CD4-positive, alpha-beta T cell treated with Interferon alpha-2 for 1 hour (primary cell): ENCODE measurements around the gene ABCA12.
"Not testable (repeated sequence)": the region's sequence is repeated elsewhere in the genome, so short reads cannot be mapped to it uniquely, and the experiment has no call there.

Experiments
- DNase-seq, 2 donors: peaks; one replicate each; pipeline ENCODE4 v3.0.0-alpha.2; 2020 to 2022

Gene ABCA12, protein sequence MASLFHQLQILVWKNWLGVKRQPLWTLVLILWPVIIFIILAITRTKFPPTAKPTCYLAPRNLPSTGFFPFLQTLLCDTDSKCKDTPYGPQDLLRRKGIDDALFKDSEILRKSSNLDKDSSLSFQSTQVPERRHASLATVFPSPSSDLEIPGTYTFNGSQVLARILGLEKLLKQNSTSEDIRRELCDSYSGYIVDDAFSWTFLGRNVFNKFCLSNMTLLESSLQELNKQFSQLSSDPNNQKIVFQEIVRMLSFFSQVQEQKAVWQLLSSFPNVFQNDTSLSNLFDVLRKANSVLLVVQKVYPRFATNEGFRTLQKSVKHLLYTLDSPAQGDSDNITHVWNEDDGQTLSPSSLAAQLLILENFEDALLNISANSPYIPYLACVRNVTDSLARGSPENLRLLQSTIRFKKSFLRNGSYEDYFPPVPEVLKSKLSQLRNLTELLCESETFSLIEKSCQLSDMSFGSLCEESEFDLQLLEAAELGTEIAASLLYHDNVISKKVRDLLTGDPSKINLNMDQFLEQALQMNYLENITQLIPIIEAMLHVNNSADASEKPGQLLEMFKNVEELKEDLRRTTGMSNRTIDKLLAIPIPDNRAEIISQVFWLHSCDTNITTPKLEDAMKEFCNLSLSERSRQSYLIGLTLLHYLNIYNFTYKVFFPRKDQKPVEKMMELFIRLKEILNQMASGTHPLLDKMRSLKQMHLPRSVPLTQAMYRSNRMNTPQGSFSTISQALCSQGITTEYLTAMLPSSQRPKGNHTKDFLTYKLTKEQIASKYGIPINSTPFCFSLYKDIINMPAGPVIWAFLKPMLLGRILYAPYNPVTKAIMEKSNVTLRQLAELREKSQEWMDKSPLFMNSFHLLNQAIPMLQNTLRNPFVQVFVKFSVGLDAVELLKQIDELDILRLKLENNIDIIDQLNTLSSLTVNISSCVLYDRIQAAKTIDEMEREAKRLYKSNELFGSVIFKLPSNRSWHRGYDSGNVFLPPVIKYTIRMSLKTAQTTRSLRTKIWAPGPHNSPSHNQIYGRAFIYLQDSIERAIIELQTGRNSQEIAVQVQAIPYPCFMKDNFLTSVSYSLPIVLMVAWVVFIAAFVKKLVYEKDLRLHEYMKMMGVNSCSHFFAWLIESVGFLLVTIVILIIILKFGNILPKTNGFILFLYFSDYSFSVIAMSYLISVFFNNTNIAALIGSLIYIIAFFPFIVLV (N-terminal part only)

GRCh38 chr2:215138479-215138878 lies at the start of gene ABCA12:
ABCA12 (minus strand) TSS chr2:215138626; CDS start chr2:215138208, 418 bp downstream.
- no peak for DNase-seq

DNA sequence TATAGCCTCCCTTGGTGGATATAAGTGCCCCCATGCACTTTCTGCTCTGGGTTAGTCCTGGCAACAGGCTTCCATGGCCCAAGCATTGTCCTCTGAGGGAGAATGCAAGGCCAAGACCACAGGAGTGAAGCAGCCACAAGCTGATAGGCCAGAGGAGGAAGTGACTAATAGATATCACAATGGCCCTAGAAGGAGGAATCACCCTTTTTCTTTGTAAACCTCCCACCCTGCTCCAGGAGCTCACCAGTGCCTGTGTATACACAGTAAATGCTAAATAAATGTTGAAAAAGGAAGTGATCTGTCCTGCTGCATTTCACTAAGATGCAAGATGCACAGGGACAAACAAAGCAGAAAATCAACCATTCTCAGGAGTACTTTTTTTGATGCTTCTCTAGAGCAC lies 49.7 kb upstream of the ABCA12 start:
- DNase-seq = no peak

GRCh38 chr2:215186021-215186420 lies 47.6 kb upstream of the ABCA12 start:
- no peak for DNase-seq

DNA sequence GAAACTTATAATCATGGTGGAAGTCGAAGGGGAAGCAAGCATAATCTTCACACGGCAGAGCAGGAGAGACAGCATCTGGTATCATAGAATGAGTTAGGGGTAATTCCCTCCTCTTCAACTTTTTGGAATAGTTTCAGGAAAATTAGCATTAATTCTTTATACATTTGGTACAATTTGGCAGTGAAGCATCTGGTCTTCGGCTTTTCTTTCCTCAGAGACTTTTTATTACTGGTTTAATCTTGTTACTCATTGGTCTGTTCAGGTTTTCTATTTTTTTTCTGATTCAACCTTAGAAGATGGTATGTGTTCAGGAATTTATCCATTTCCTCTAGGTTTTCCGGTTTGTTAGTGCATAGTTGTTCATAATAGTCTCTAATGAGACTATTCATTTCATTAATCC lies 39.7 kb upstream of the ABCA12 start:
- no peak for DNase-seq

- DNase-seq = no peak
These were observed 33.4 kb upstream of the ABCA12 start for GRCh38 chr2:215171796-215172195.

- DNase-seq = peak in 1 of 2 donors; percentile 38
These were observed 32.7 kb upstream of the ABCA12 start for GRCh38 chr2:215171151-215171550.

GRCh38 chr2:215166505-215166904 lies 28.1 kb upstream of the ABCA12 start:
- DNase-seq = not testable (repeated sequence)

GRCh38 chr2:215163319-215163718 lies 24.9 kb upstream of the ABCA12 start:
- not testable (repeated sequence) for DNase-seq

DNA sequence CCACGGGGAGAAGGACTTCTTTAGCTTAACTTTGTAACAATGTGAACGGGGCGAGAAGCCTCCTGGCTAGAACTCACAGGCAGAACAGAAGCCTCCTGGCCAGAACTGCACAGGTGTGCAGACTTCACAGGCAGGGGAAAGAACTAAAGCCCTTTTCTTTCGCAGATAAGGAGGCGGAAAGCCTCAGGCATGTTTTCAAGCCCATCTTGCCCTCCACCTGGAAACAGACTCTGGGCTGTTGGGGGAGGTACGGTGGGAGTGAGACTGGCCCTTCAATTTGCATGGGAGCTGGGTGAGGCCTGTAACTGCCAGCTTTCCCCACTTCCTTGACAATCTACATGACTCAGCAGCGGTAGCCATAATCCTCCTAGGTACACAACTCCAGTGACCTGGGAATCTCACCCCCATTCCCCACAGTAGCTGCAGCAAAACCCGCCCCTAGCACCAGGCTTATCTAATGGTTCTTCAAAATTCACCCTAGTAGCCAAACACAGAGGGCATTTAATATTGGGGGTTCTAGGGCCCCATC lies 22.9 kb upstream of the ABCA12 start:
- DNase-seq = no peak

DNA sequence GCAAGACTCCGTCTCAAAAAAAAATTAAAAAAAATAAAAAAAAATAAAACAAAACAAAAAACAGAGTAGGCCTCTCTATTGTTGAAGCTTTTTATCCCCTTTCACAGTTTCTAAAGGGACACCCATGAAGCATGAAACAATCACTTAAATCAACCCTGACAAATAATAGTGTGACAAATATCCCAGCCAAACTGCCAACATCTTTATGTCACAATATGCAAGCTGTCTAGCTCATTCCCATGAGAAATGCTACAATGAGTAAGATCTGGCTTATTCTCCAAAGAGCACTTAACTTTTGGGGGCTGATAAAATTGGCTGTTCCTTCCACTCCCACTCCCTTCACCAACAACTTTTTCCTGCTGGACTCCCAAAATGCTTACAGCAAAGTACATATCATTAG lies 21.7 kb upstream of the ABCA12 start:
- no peak for DNase-seq

DNA sequence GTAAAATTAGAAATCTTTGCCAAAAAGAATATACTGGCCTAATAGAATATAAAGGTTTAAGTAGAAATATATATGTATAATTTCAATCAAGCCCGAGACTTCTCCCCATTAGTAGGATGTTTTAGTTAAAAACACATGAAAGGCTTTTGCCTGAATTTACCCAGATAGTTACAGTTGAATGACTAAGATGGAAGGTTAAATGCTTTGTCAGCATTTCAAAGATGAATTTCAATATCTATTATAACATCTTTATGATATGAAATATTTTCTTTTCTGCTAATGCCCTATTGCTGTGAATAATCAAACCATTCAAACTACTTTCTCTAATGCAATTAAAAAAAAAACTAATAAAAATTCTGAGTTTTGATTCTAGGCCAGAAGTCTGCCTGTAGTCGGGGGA lies 18.0 kb upstream of the ABCA12 start:
- DNase-seq = no peak

DNA sequence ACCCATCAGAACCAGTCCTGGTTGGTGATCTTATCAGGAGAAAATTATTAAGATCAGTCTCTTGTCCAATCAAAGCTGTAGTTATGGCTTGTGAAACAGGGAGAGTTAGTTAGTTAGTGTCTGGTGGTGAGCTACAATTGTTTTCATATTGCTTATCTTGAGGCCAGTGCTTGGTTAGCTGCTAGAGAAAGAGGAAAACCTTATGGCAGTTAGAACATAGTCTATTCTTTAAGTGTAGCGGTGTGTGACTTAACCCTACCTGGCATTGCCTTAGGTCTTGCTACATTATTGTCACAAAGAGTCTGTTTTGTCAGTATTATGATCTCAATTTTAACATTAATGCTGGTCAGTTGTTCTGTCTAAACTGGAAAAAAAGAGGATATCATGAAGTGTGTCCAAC lies 11.5 kb upstream of the ABCA12 start:
- DNase-seq = no peak

DNA sequence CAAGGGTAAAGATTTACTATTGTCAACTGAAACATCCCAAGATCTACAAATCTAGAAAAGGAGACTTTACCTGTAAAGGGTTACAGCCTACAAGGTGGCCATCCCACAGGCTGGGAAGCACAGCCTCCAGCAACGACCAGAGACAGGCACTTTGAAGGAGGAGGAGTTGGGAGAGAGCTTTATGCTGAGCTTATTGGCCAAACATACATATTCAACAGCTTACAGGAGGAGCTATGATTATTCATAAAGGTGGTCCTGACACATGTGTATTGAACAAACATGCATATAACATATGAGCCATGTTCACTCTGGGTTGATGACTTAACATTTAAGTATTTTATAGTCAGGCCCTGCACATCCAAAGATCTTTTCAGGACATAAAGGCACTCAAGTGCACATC lies 11.1 kb upstream of the ABCA12 start:
- DNase-seq = no peak

GRCh38 chr2:215149060-215149459 lies 10.6 kb upstream of the ABCA12 start:
- DNase-seq = no peak

DNA sequence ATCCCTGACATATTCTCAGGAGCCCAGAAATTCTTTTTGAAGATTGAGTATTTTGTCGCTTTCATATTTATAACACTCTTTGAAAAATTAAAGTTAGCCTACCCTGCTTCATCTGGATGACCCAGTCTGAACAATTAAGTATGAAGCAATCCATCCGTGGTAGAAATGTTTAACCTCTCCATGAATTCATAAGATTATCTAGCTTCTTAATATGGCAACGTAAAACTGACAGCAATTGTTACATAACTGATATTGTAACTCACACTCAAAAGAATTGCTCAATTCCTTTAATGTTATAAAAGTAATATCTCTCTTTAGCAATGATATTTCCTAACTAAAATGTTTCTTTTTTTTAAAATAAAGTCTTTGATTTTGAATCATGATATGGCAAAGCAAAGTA lies 7.2 kb upstream of the ABCA12 start:
- no peak for DNase-seq

GRCh38 chr2:215144106-215144875 lies 5.9 kb upstream of the ABCA12 start:
- DNase-seq = no peak

GRCh38 chr2:215143458-215143857 lies 5.0 kb upstream of the ABCA12 start:
- DNase-seq = no peak

GRCh38 chr2:215141706-215142105 lies 3.3 kb upstream of the ABCA12 start:
- DNase-seq = no peak

GRCh38 chr2:215140166-215140707 lies 1.8 kb upstream of the ABCA12 start:
- no peak for DNase-seq

GRCh38 chr2:215137741-215138340 lies 585 bp downstream of the ABCA12 start:
- DNase-seq = no peak

- no peak for DNase-seq
These were observed 1.1 kb downstream of the ABCA12 start for GRCh38 chr2:215137329-215137686.
